ENCODE data around the gene CNFN.

CNFN gene

GRCh38 chr19:42389899-42390298 is at the start of gene CNFN:
TSS of gene CNFN (minus strand) at chr19:42390297. CDS start at chr19:42389037, 1,260 bp downstream.
- DNase-seq, result no peak

DNA sequence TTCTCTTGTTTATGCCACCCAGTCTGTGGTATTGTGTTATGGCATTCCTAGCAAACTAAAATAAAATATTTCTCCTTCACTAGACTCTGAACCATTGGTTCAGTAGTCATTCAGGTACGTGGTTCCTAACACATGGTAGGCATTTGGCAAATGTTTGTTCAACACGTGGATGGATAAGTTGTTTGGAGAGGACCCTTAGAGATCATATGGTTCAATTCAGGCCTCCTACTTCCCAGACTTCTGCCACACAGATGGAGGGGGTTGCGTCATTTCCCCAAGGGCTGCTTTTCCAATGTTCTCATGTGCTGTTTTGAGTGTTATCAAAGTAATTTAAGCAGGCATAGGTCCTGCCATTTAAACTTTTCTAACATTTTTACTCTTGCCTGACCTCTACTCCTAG is 45.9 kb upstream of the CNFN start:
- DNase-seq, result no peak

DNA sequence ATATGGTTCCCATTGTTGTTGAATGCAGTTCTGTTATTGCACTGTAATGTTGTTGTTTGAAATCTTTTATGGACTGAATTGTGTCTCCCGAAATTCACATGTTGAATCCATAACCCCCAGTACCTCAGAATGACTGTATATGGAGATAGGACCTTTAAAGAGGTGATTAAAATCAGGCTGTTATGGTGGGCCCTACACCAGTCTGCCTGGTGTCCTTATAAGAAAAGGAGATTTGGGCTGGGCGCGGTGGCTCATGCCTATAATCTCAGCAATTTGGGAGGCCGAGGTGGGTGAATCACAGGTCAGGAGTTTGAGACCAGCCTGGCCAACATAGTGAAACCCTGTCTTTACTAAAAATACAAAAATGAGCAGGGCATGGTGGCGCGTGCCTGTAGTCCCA is 45.2 kb upstream of the CNFN start:
- DNase-seq, result no peak

- DNase-seq, result no peak
These were observed 43.6 kb upstream of the CNFN start for GRCh38 chr19:42433503-42434260.

- no peak for DNase-seq
These were observed 41.4 kb upstream of the CNFN start for GRCh38 chr19:42431486-42431885.

DNA sequence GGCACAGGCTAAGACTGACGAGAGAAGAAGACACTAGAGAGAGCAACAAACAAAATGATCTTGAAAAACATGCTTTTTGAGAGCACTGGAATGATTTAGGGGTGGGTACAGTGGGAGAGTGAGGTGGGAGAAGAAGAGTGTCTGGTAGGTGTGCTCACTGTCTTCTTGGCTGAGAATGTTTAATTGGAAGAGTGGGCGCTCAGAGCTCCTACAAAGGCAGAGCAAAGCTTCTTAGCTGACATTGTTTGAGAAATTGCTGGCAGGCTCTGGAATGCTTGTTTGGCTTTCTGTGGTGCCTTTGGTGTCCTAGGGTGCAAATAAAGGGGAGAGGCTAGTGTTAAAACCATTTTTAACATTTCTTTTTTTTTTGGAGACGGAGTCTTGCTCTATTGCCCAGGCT is 38.6 kb upstream of the CNFN start:
- no peak for DNase-seq

- no peak for DNase-seq
These were observed 37.2 kb upstream of the CNFN start, which contains the start of gene LIPE for GRCh38 chr19:42427313-42427712. TSS of gene LIPE (minus strand) at chr19:42427388. CDS start at chr19:42427149, 239 bp downstream.

DNA sequence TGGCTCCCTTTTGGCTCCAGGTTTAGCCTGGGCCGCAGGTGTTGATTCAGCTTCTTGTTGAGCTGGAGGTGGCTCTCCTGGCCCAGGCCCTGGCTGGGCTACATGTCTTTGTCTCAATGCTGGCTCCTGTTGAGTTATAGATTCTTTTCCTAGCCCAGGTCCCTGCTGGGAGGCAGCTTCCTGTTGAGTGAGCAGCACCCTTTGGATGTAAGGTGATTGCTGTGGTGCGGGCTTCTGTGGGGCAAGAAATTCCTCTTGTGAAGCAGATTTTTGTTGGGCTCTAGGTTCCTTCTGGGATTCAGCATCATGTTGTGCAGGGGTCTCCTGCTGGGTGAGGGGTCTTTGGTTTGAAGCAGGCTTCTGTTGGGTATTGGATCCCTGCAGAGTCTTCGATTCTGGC is 36.5 kb upstream of the CNFN start:
- no peak for DNase-seq

DNA sequence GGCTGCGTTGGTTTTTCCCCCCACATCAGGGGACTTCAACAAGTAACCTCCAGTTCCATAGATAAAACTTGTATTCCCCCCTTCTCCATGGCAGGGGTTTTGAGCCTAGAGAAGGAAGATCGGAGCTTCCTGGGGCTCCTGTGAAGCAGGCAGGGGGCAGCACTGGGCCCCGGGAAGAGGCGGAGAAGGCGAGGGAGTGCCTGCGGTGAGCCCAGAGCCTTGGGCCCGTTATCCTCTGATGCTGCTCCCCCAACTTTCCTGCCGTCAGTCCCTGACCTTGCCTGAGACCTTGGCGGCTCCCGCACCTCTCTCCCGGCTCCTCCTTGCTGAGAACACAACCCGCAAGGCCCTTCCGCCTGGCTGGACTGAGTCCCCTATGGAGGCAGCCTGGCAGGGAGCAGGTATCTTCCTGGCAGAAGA is 34.6 kb upstream of the CNFN start:
- no peak for DNase-seq

DNA sequence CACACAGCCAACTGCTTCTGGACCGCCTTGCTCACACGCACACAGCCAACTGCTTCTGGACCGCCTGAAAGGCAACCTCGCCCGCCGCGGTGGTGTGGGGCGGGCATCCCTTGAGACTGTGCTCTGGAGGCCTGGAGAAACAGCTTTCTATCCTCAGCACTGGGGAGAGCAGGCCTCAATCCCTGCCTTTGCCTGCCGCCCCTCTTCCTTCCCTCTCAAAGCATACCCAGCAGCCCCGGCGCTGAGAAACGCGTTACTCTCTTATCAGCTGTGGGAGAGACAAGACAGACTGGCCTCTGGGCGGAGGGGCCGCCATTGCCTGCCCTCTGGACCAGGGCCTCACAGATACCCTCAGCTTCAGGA is 34.2 kb upstream of the CNFN start:
- DNase-seq, result no peak

- DNase-seq, result peak; percentile 70
These were observed 33.6 kb upstream of the CNFN start for GRCh38 chr19:42423462-42424344.

GRCh38 chr19:42422901-42423461 is 32.9 kb upstream of the CNFN start:
- no peak for DNase-seq

DNA sequence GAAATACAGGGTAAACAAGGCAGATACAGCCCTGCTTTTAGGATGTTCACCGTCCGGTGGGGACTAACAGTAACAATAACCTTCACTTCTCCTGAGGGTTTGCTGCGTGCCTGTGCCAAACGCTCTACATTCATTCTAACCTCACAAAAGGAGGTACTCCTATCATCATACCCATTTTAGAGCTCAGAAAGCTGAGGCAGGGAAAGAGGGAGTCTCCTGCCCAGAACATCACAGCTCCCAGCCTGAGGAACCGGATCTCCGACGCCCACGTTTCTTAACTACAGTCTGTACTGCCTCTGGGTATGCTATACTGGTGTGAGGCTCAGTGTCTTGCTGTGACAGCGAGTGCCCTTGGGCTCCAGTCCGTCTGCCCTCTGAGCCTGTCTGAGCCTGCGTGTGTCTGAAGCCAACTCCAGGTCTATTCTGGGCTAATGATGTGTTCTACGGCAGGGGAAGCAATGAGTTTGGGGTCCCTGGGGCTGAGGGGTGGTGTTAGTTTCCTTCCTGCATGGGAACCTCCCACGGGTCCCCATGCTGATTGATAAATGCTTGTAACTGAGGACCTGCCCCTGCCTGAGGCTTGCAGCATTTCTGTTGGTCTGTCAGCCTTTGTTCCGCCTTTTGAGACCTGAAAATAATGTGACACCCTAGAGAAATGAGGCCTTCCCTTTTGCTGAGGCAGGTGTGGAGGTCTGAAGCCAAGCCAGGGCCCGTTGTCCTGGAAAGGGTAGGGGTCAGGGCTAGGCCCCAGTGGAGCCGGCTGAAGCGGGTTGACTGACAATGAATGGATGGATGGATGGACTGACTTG is 32.2 kb upstream of the CNFN start:
- DNase-seq, result no peak

GRCh38 chr19:42421591-42422031 is 31.5 kb upstream of the CNFN start:
- DNase-seq, result no peak

- DNase-seq, result no peak
These were observed 31.0 kb upstream of the CNFN start for GRCh38 chr19:42421101-42421500.

GRCh38 chr19:42420055-42420544 is 30.0 kb upstream of the CNFN start:
- no peak for DNase-seq

- no peak for DNase-seq
These were observed 29.2 kb upstream of the CNFN start for GRCh38 chr19:42419309-42419708.

DNA sequence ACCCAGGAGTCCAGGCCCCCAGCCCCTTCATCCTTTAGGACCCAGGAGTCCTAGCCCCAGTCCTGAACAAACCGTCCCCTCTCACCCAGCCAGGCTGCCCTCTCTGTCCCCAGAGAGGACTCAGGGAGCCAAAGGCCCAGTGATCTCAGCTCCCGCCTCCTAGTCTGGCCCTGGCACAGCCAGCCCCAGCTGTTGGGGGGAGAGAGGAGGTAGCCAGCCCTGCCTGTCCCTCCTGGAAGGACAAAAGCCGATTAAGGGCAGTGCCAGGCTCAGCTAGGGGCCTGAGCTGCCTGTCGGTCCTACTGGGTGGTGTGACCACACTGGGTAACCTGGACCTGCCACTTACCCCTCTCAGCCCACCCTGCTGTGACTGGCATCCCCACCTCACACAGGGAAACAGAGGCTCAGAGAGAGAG is 22.6 kb upstream of the CNFN start:
- no peak for DNase-seq

DNA sequence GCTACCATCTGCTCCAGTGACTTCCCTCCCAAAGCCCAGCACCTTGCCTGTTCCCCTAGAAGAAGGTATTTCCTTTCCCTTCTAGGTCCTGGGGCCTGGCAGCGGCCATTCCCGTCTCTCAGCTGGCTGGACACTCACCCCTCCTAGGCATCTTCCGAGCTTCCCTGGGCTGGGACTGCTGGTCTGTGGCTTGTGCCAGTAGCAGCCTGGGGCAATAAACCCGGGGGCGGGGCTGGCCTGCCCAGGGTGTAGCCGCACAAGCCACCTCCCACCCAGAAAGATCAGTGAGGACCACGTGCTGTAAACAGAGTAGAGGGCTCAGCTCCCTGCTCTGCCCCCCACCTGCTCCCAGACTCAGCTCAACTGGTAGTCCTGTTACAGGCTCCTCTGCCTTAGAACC is 22.1 kb upstream of the CNFN start:
- no peak for DNase-seq

DNA sequence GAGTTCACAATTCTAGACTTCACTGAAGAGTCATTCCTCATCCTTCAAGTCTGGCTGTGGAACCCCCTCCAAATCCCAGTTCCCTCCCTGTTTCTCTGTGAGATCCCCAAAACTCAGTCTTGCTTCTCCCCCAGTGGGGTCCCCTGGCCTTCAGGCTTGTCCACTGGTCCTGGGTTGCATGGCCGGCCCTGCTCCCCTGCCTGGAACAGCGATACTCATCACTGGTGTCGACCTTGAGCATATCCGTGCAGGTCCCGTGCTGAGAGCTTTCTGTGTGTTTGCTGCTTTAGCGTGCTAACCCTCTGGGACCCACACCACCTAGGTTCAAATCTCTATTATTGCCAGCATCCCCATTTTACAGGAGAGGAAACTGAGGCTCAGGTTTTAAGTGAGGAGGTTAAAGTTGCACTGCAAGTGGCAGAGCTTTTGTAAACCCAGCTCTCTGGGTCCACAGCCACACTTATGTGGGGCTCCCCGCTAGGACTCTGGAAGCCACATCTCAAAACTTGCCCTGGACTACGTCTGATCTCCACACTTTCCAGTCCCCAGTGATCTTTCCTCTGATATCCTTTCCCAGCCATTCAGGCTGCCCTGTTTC is 21.6 kb upstream of the CNFN start:
- no peak for DNase-seq

DNA sequence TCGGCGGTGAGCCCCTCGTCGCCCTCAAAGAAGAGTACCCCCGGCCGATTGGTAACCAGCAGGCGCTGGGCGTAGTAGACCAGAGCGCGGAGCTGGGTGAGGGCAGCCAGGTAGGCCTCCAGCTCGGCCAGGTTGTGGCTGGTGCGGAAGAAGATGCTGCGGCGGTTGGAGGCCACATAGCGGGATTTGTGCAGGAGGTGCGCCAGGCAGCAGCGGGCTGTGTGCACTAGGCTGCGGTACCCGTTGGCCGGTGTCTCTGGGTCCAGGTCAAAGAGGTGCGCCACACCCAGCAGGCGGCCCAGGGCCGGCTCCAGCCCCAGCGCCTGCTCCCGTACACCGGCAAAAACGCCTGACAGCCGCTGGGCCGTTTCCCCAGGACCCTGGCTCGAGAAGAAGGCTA is 20.3 kb upstream of the CNFN start:
- DNase-seq, result no peak

DNA sequence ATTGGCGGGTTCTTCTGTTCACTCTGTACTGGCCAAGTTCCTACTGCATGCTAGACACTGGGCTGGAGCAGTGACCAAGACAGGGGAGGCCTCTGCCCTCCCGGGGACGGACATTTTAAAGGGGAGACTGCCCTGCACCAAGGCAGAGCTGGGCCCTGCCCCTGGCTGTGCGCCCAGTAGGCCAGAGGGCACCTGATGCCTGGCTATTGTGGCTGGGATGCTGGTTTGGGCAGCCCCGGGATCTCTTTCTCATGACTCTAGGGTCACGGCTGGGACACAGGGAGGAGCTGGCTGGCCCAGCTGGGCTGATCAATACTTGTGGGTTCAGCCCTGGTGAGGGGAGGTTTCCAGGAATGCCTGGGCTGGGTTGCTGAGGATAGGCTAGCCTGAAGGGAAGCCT is 19.4 kb upstream of the CNFN start:
- DNase-seq, result no peak
